ENCODE data around the gene SLC27A6. TPM values are rescaled to one million over a fixed set of nuclear protein-coding genes. Genes with fewer than 3 reads are reported as not detected.

SLC27A6 gene
- total and polyA plus RNA-seq, 2 experiments from 2014 or later = 0.32 TPM; not detected in 1

DNA sequence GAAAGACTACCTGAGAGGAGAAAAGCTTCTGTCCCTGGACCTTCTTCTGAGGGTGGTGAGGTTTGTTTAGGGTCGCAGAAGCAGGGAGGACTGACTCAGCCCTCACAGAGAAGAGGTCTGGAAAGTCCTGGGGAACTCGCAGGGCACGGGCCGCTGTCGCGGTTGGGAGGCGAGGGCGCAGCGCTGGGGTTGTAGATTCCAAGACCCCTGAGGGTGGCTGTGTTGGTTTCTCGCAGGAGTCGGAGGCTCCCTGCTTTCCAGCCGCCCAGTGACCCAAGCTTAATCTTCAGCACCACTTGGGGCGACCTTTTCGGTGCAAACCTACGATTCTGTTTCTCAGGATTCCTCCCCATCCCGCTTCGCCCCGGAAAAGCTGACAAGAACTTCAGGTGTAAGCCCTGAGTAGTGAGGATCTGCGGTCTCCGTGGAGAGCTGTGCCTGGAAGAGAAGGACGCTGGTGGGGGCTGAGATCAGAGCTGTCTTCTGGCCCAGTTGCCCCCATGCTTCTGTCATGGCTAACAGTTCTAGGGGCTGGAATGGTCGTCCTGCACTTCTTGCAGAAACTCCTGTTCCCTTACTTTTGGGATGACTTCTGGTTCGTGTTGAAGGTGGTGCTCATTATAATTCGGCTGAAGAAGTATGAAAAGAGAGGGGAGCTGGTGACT, 482 bp downstream of the SLC27A6 start:
- 37 to 39% methylated on average over 24 of the region's 24 CpGs for WGBS, 2 experiments (ENCODE audit: low coverage in 1 of 2, low lambda C conversion rate in 2 of 2, missing lambda C conversion rate in 2 of 2)
- Histone ChIP-seq H3K27ac (no peak overlapping the region), H4K20me1 (ENCODE audit: insufficient read depth) (no peaks in the 10 kb centered on the region), H3F3A (ENCODE audit: insufficient read depth) (no peaks in the 10 kb centered on the region), H3K27me3 (replicated peaks; ENCODE audit: insufficient read depth) (no peaks in the 10 kb centered on the region), H3K9ac (no peak overlapping the region), H3K4me1 (ENCODE audit: insufficient read depth) (no peaks in the 10 kb centered on the region), H3K36me3 (ENCODE audit: low read depth) (no peaks in the 10 kb centered on the region), H3K79me2 (ENCODE audit: insufficient read depth) (no peaks in the 10 kb centered on the region), H3K4me3 (no peak overlapping the region), H3K9me3 (ENCODE audit: low read depth) (no peaks in the 10 kb centered on the region), H3K4me2 (ENCODE audit: unreplicated experiment) (no peak overlapping the region), H2AFZ (no peak overlapping the region), H3K9me2 (ENCODE audit: insufficient read depth) (no peaks in the 10 kb centered on the region)
- DNase-seq = no peak
- no peak for TF ChIP-seq EZH2phosphoT487 (IDR thresholded peaks at IDR 0.05; ENCODE audit: insufficient read depth, low read depth)
- no peak for TF ChIP-seq EZH2 (IDR thresholded peaks at IDR 0.05; ENCODE audit: insufficient read depth, poor library complexity, severe bottlenecking)
- in situ Hi-C loops (cut with MboI) = no loop called here

DNA sequence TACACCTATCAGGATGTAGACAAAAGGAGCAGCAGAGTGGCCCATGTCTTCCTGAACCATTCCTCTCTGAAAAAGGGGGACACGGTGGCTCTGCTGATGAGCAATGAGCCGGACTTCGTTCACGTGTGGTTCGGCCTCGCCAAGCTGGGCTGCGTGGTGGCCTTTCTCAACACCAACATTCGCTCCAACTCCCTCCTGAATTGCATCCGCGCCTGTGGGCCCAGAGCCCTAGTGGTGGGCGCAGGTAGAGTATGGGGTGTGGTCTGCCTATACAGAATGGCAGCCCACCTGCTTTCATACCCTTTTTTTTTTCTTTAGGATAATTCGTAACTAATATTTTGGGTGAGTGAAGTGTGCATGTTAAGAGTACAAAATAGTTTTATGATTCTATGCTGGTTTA, 1.1 kb downstream of the SLC27A6 start:
- Histone ChIP-seq H3K27ac (no peak overlapping the region), H3F3A (ENCODE audit: insufficient read depth) (no peaks in the 10 kb centered on the region), H3K9me2 (ENCODE audit: insufficient read depth) (no peaks in the 10 kb centered on the region), H4K20me1 (ENCODE audit: insufficient read depth) (no peaks in the 10 kb centered on the region), H3K9me3 (ENCODE audit: low read depth) (no peaks in the 10 kb centered on the region), H3K27me3 (replicated peaks; ENCODE audit: insufficient read depth) (no peaks in the 10 kb centered on the region), H2AFZ (no peak overlapping the region), H3K4me3 (no peak overlapping the region), H3K4me2 (ENCODE audit: unreplicated experiment) (no peak overlapping the region), H3K79me2 (ENCODE audit: insufficient read depth) (no peaks in the 10 kb centered on the region), H3K4me1 (ENCODE audit: insufficient read depth) (no peaks in the 10 kb centered on the region), H3K9ac (no peak overlapping the region), H3K36me3 (ENCODE audit: low read depth) (no peaks in the 10 kb centered on the region)
- no peak for TF ChIP-seq EZH2 (IDR thresholded peaks at IDR 0.05; ENCODE audit: insufficient read depth, poor library complexity, severe bottlenecking)
- no peak for TF ChIP-seq EZH2phosphoT487 (IDR thresholded peaks at IDR 0.05; ENCODE audit: insufficient read depth, low read depth)
- in situ Hi-C loops (cut with MboI) = no loop called here
- WGBS, 2 experiments (ENCODE audit: low coverage in 1 of 2, low lambda C conversion rate in 2 of 2, missing lambda C conversion rate in 2 of 2) = 51 to 61% methylated on average over 12 of the region's 12 CpGs
- no peak for DNase-seq

DNA sequence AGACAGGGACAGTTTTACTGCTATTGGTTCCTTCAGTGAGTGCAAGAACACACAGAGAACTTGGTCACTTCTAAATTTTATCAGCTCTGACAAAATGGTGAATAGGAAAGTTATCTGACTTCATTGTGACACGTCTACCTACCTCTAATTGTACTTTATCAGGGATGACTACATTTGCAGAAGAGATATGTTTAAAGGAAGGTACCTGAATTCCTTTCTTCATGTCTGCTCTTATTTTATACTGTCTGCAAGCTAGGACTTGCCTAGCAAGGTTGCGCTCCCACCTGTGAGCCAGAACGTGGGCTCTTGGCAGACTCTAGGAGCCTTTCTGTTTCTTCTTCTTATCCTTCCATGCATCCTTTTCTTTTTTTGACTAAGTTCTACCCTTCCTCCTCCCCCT, 1.6 kb downstream of the SLC27A6 start:
- no peaks in the 10 kb centered on the region for H3K4me1 ChIP-seq (ENCODE audit: insufficient read depth)
- no peak overlapping the region for H3K27ac ChIP-seq
- H3K9me2 ChIP-seq (ENCODE audit: insufficient read depth) = no peaks in the 10 kb centered on the region
- TF ChIP-seq EZH2 (IDR thresholded peaks at IDR 0.05; ENCODE audit: insufficient read depth, poor library complexity, severe bottlenecking) = no peak
- TF ChIP-seq EZH2phosphoT487 (IDR thresholded peaks at IDR 0.05; ENCODE audit: insufficient read depth, low read depth) = no peak
- no peaks in the 10 kb centered on the region for H3K9me3 ChIP-seq (ENCODE audit: low read depth)
- H2AFZ ChIP-seq = no peak overlapping the region
- WGBS, 2 experiments (ENCODE audit: low coverage in 1 of 2, low lambda C conversion rate in 2 of 2, missing lambda C conversion rate in 2 of 2) = 38 to 51% methylated on average over 3 of the region's 3 CpGs
- DNase-seq = no peak
- no peak overlapping the region for H3K4me2 ChIP-seq (ENCODE audit: unreplicated experiment)
- in situ Hi-C loops (cut with MboI) = no loop called here
- H3K79me2 ChIP-seq (ENCODE audit: insufficient read depth) = no peaks in the 10 kb centered on the region
- H3K27me3 ChIP-seq (replicated peaks; ENCODE audit: insufficient read depth) = no peaks in the 10 kb centered on the region
- H3F3A ChIP-seq (ENCODE audit: insufficient read depth) = no peaks in the 10 kb centered on the region
- H3K9ac ChIP-seq = no peak overlapping the region
- no peak overlapping the region for H3K4me3 ChIP-seq
- H3K36me3 ChIP-seq (ENCODE audit: low read depth) = no peaks in the 10 kb centered on the region
- no peaks in the 10 kb centered on the region for H4K20me1 ChIP-seq (ENCODE audit: insufficient read depth)

DNA sequence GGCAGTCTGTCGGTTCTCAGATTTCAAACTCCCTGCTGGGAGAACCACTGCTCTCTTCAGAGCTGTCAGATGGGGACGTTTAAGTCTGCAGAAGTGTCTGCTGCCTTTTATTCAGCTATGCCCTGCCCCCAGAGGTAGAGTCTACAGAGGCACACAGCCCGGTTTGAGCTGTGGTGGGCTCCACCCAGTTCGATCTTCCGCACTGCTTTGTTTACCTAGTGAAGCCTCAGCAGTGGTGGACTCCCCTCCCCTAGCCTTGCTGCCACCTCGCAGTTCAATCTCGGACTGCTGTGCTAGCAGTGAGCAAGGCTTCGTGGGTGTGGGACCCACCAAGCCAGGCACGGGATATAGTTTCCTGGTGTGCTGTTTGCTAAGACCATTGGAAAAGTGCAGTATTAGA, 8.0 kb downstream of the SLC27A6 start:
- in situ Hi-C loops (cut with MboI) = no loop called here
- Histone ChIP-seq H3K79me2 (ENCODE audit: insufficient read depth) (no peaks in the 10 kb centered on the region), H3K4me1 (ENCODE audit: insufficient read depth) (no peaks in the 10 kb centered on the region), H3K27me3 (replicated peaks; ENCODE audit: insufficient read depth) (no peaks in the 10 kb centered on the region), H3K9ac (no peak overlapping the region), H3K4me2 (ENCODE audit: unreplicated experiment) (no peak overlapping the region), H3K9me2 (ENCODE audit: insufficient read depth) (no peaks in the 10 kb centered on the region), H3K36me3 (ENCODE audit: low read depth) (no peaks in the 10 kb centered on the region), H3K9me3 (ENCODE audit: low read depth) (no peaks in the 10 kb centered on the region), H3K27ac (no peak overlapping the region), H3K4me3 (no peak overlapping the region), H2AFZ (no peak overlapping the region), H4K20me1 (ENCODE audit: insufficient read depth) (no peaks in the 10 kb centered on the region), H3F3A (ENCODE audit: insufficient read depth) (no peaks in the 10 kb centered on the region)
- no peak for TF ChIP-seq EZH2phosphoT487 (IDR thresholded peaks at IDR 0.05; ENCODE audit: insufficient read depth, low read depth)
- no peak for TF ChIP-seq EZH2 (IDR thresholded peaks at IDR 0.05; ENCODE audit: insufficient read depth, poor library complexity, severe bottlenecking)
- 36 to 40% methylated on average over 9 of the region's 9 CpGs for WGBS, 2 experiments (ENCODE audit: low coverage in 1 of 2, low lambda C conversion rate in 2 of 2, missing lambda C conversion rate in 2 of 2)
- no peak for DNase-seq

Measured in GM23248 (cell line).